Measurements from ENCODE around the gene SNF8. TPM values are rescaled to one million over a fixed set of nuclear protein-coding genes. Genes with fewer than 3 reads are reported as not detected.

The SNF8 gene
- total RNA-seq, 1 experiment from 2014 or later, result 136 TPM

GRCh38 chr17:48883171-48883570 lies 61.5 kb downstream of the SNF8 start (continued):
- TF ChIP-seq ZNF425 (CRISPR knock-in tag; conservative IDR thresholded peaks at IDR 0.05), result no peak
- no peak for TF ChIP-seq EMX1 (CRISPR knock-in tag; IDR thresholded peaks at IDR 0.05)
- no peak for TF ChIP-seq ATF3 (CRISPR knock-in tag; conservative IDR thresholded peaks at IDR 0.05)
- TF ChIP-seq CREM (CRISPR knock-in tag; IDR thresholded peaks at IDR 0.05), result no peak
- no peak for TF ChIP-seq E2F4 (CRISPR knock-in tag; IDR thresholded peaks at IDR 0.05; ENCODE audit: borderline replicate concordance, low read depth)
- TF ChIP-seq SMAD4 (CRISPR knock-in tag; IDR thresholded peaks at IDR 0.05), result no peak
- TF ChIP-seq USF1 (CRISPR knock-in tag; IDR thresholded peaks at IDR 0.05), result no peak

- H3K27me3 Mint-ChIP-seq (ENCODE audit: low read depth), result no peaks in the 10 kb centered on the region
- CTCF ChIA-PET, result interaction anchor here (0.6 to 7.6 kb wide), 5 partner anchors 10 to 204 kb away, joined by 3 to 355 read pairs (median 8); partner anchors contain the start of genes ATP5MC1 and TTLL6
These were observed 62.4 kb downstream of the SNF8 start for GRCh38 chr17:48882272-48882671.

More at GRCh38 chr17:48882272-48882671, 62.4 kb downstream of the SNF8 start:
- DNase-seq (ENCODE audit: low spot score) (no peak), ATAC-seq (no peak)
- H3K9me3 Mint-ChIP-seq, result no peaks in the 10 kb centered on the region
- H3K27ac Mint-ChIP-seq, result no peak overlapping the region
- H3K36me3 Mint-ChIP-seq, result no peaks in the 10 kb centered on the region
- H3K4me3 Mint-ChIP-seq, result no peak overlapping the region
- POLR2A ChIA-PET, result no interaction called here
- TF ChIP-seq E2F5 (CRISPR knock-in tag; IDR thresholded peaks at IDR 0.05) (no peak), TP53 (CRISPR knock-in tag; IDR thresholded peaks at IDR 0.05) (no peak), HMGXB4 (CRISPR knock-in tag; IDR thresholded peaks at IDR 0.05) (no peak), JAZF1 (CRISPR knock-in tag; IDR thresholded peaks at IDR 0.05) (no peak), KAT7 (CRISPR knock-in tag; IDR thresholded peaks at IDR 0.05; ENCODE audit: borderline replicate concordance) (no peak), SMAD3 (CRISPR knock-in tag; IDR thresholded peaks at IDR 0.05; ENCODE audit: borderline replicate concordance) (no peak), GTF2I (CRISPR knock-in tag; conservative IDR thresholded peaks at IDR 0.05) (no peak), ZNF281 (CRISPR knock-in tag; IDR thresholded peaks at IDR 0.05) (no peak), ATF1 (CRISPR knock-in tag; IDR thresholded peaks at IDR 0.05) (no peak), ZNF396 (CRISPR knock-in tag; IDR thresholded peaks at IDR 0.05; ENCODE audit: borderline replicate concordance) (no peak), NFATC4 (CRISPR knock-in tag; IDR thresholded peaks at IDR 0.05) (no peak), ZNF232 (CRISPR knock-in tag; IDR thresholded peaks at IDR 0.05) (no peak), ZNF219 (CRISPR knock-in tag; IDR thresholded peaks at IDR 0.05; ENCODE audit: borderline replicate concordance) (no peak), ZNF423 (CRISPR knock-in tag; IDR thresholded peaks at IDR 0.05) (no peak)
- H3K4me1 Mint-ChIP-seq, result peaks cover 8% of the 10 kb centered on the region; the same call in 1 of the 2 replicates
